NCI-H2107 (cell line): ENCODE results near the gene PDGFB.

ENCODE experiments used
- DNase-seq: peaks from one replicate; lab custom pipeline; 2025; lab: John Stamatoyannopoulos, UW

Gene PDGFB

DNA sequence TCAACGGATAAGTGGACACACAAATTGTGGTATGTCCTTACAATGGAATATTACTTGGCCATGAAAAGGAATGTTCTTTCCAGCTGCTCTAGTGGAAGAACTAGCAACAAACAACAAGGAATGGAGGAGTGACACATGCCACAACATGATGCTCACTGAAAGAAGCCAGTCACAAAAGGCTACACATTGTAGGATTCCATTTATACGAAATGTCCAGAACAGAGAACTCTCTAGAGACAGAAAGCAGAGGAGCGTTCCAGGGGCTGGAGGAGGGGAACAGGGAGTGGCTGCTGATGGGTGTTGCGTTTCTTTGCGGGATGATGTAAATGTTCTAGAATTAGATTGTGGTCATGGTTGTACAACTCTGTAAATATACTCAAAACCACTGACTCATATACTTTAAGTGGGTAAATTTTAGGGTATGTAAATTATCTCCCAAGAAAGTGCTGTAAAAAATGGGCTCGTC is 32.4 kb upstream of the PDGFB start:
- no peak for DNase-seq

- DNase-seq, result no peak
Measured at GRCh38 chr22:39276440-39277141, 31.8 kb upstream of the PDGFB start.

GRCh38 chr22:39275814-39276439 is 31.1 kb upstream of the PDGFB start:
- no peak for DNase-seq

- DNase-seq, result no peak
Measured at GRCh38 chr22:39273950-39274887, 29.4 kb upstream of the PDGFB start.

GRCh38 chr22:39270792-39271191 is 26.0 kb upstream of the PDGFB start:
- DNase-seq, result no peak

DNA sequence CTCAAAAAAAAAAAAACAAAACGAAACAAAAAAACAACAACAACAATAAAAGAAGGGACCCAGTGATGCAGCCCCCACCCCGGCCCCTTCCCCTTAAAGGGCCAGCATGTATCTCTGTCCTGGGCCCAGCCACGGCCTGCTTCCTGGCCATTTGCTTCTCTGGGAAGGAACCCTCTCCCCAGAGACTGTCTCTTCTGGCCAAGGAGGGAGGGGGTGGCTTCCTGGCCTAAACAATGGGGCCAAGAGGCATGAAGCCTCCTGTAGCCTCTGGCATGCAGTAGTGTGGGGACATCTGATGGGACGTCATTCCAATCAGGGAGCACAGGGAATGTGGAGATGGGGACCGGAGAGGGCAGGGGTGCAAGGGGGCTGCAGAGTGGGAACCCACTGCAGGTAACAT is 25.5 kb upstream of the PDGFB start:
- DNase-seq, result no peak

DNA sequence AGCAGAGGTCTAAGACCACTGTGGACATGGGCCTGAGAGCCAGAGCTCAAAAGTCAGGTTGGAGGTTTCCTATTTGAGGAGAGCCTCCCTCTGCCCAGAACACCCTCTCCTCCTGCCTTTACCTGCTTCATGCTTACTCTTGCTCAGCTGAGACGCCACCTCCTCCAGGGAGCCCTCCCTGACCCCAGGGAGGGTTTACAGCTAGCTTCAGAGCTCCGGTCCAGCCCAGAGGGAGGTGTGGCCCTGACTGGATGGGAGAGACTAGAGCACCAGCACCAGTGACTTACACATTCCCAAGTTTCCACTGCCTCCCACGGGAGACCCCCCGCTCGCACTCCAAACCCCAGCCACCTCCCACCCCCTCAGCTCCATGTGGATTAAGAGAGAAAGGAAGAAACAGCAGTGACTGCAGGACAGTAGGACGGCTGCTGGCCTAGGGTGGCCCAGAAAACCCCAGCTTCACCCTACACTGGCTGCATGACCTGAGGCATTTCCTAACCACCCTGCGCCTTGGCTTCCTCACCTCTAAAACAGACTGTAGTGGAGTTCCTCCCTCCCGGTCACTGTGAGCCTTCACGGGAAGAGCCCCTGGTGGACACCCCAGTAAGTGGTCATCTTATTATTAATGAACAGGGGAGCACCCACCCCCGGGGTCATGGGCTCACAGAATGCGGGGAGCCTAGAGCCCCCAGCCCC is 24.5 kb upstream of the PDGFB start:
- DNase-seq, result no peak

DNA sequence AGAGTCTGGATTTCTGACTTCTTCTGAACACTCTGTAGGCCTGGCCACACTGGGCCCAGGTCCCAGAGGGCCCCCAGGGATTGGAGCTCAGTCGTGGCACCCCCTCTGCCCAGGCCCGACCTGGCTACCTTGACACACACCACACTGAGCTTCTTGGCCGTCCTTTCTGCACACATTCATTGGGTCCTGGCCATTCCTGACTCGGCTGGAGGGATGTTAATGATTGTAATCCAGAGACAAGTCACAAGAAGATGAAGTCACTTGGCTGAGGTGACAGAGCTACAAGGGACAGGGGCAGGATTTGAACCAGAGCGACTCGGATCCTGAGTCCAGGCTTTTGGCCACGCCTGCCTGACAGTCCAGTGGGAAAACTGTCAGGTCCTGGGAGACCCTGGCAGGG is 23.9 kb upstream of the PDGFB start:
- DNase-seq, result no peak

DNA sequence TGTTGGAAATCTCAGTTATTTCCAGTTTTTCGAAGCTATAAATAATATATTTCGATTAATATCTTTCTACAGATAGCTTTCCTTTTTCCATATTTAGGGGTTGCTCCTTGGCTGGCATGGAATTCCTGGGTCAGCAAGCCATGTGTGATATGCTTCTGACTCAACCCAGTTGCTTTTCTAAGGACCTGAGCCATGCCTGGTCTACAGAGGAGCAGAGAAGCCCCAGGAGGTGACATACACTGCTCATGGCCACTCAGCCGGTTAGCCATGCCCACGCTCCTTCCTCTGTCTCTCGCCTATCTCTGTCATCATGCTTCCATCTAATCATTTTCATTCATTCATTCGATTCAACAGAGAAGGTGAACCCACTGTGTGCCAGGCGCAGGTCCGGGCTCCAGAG is 23.2 kb upstream of the PDGFB start:
- no peak for DNase-seq

GRCh38 chr22:39266398-39267030 is 21.7 kb upstream of the PDGFB start:
- no peak for DNase-seq

- DNase-seq, result no peak
Measured at GRCh38 chr22:39265143-39265886, 20.5 kb upstream of the PDGFB start.

DNA sequence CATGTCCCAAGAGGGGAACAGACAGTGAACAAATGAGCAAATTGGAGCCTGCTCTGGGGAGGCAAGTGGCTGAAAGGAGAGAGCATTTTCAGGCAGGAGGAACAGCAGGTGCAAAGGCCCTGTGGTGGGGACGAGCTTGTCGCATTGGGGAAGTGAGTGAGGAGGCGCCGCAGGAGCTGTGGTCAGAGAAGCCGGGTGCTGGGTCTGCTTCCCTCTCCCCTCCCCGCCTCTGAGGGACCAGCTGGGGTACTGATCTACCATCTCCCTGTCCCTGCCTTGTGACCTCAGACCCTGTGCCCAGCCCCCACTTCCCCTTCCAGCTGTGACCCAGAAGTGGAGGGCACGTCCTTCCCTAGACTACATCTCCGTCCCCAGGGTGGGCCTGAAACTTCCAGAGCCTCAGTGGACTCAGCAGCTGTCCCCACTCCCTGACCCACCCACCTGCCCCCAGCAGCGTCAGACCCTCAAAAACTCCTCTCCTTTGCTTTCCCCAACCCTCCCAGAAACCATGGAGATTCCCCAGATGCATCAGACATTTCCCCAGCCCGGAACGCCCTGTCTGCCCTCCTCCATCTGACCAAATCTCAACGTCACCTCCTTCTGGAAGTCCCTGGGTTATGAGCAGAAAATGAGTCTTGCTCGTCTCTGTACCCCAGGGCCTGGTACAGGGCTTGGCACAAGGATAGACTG is 19.7 kb upstream of the PDGFB start:
- DNase-seq, result no peak

- DNase-seq, result no peak
Measured at GRCh38 chr22:39263626-39264348, 19.0 kb upstream of the PDGFB start.

GRCh38 chr22:39259666-39260065 is 14.9 kb upstream of the PDGFB start:
- no peak for DNase-seq

GRCh38 chr22:39257901-39258475 is 13.2 kb upstream of the PDGFB start:
- no peak for DNase-seq

DNA sequence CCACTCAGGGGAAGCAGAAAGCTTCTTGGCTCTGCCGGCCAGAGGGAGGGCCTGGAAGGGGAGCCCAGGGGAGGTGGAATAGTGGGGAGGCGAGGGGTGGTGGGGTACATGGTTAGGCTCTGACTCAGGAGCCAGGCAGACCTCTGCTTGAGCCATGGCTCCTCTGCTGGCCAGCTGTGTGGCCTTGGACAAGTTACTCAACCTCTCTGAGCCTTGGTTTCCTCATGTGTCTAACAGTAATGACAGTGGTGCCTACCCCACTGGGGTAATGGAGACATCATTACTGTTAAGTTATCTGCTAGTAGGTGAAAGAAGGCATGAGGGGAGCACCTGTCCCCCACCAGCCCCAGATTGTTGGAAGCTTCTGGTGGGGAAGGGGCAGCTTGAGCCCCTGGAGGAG is 12.2 kb upstream of the PDGFB start:
- DNase-seq, result no peak

GRCh38 chr22:39256186-39256552 is 11.4 kb upstream of the PDGFB start:
- no peak for DNase-seq

DNA sequence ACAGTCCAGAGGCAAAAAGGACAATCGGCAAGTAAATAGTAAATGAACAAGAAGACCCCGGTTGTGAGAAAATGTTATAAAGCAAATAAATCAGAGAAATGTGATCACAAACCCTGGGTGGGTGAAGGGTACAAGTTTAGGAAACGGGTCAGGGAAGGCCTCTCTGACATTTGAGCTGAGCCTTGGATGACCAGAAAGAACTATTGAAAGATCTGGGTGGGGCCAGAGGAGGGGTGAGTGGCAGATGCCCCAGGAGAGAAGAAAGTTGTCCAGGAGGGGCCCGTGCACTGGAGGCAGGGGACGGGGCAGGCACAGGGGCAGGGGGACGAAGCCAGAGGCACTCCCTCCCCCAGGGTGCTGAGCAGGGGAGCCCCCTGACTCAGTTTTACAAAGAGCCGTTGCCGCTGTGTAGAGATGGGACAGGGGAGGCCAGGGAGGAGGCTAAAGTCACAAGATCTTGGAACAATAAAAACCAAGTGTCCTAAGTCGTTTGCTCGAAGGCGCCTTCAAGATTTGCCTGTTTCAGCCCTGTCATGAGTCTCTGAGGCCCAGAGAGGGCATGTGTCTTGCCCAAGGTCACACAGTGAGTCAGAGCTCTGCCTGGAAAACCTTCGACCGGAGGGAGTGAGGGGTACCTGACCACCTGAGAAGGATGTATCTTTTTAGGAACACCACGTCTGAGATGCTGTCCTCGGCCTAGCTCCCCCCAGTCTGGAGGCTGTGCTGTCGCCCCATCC is 10.8 kb upstream of the PDGFB start:
- DNase-seq, result no peak
